ENCODE measurements around the gene C1orf210.

C1orf210 gene

GRCh38 chr1:43286115-43286514, 734 bp upstream of the C1orf210 start (continued):
- TF ChIP-seq TSHZ2 (CRISPR knock-in tag; IDR thresholded peaks at IDR 0.05) (no peak), ESRRG (CRISPR knock-in tag; IDR thresholded peaks at IDR 0.05) (no peak), ZFP3 (CRISPR knock-in tag; IDR thresholded peaks at IDR 0.05) (no peak), TOX (CRISPR knock-in tag; IDR thresholded peaks at IDR 0.05; ENCODE audit: borderline replicate concordance) (no peak), RARB (CRISPR knock-in tag; IDR thresholded peaks at IDR 0.05) (no peak), OSR1 (CRISPR knock-in tag; IDR thresholded peaks at IDR 0.05) (no peak)

GRCh38 chr1:43284546-43285110, 753 bp downstream of the C1orf210 start:
- ATAC-seq: no peak
- TF ChIP-seq POU6F1 (CRISPR knock-in tag; IDR thresholded peaks at IDR 0.05; ENCODE audit: borderline replicate concordance, low read depth) (no peak), TSHZ2 (CRISPR knock-in tag; IDR thresholded peaks at IDR 0.05) (no peak), ISL1 (CRISPR knock-in tag; IDR thresholded peaks at IDR 0.05) (no peak), SNAI2 (CRISPR knock-in tag; IDR thresholded peaks at IDR 0.05) (no peak), ZFP3 (CRISPR knock-in tag; IDR thresholded peaks at IDR 0.05) (no peak), ZC3H10 (CRISPR knock-in tag; IDR thresholded peaks at IDR 0.05) (no peak), TOX (CRISPR knock-in tag; IDR thresholded peaks at IDR 0.05; ENCODE audit: borderline replicate concordance) (no peak), TCF4 (CRISPR knock-in tag; IDR thresholded peaks at IDR 0.05; ENCODE audit: borderline replicate concordance) (no peak), PPARA (CRISPR knock-in tag; IDR thresholded peaks at IDR 0.05; ENCODE audit: borderline replicate concordance) (no peak), OSR1 (CRISPR knock-in tag; IDR thresholded peaks at IDR 0.05) (no peak), CSRNP3 (CRISPR knock-in tag; IDR thresholded peaks at IDR 0.05) (no peak), ZNF70 (CRISPR knock-in tag; IDR thresholded peaks at IDR 0.05) (no peak), GLIS3 (CRISPR knock-in tag; IDR thresholded peaks at IDR 0.05) (no peak), ZNF8 (CRISPR knock-in tag; IDR thresholded peaks at IDR 0.05) (no peak), ESRRG (CRISPR knock-in tag; IDR thresholded peaks at IDR 0.05) (no peak)

GRCh38 chr1:43284065-43284464, 1.3 kb downstream of the C1orf210 start:
- no peak for ATAC-seq
- TF ChIP-seq GLIS3 (CRISPR knock-in tag; IDR thresholded peaks at IDR 0.05): no peak
- no peak for TF ChIP-seq BACH2 (CRISPR knock-in tag; IDR thresholded peaks at IDR 0.05; ENCODE audit: borderline replicate concordance)
- no peak for TF ChIP-seq ZNF70 (CRISPR knock-in tag; IDR thresholded peaks at IDR 0.05)
- TF ChIP-seq ISL1 (CRISPR knock-in tag; IDR thresholded peaks at IDR 0.05): no peak
- no peak for TF ChIP-seq TSHZ2 (CRISPR knock-in tag; IDR thresholded peaks at IDR 0.05)
- TF ChIP-seq TCF4 (CRISPR knock-in tag; IDR thresholded peaks at IDR 0.05; ENCODE audit: borderline replicate concordance): no peak
- TF ChIP-seq ZC3H10 (CRISPR knock-in tag; IDR thresholded peaks at IDR 0.05): no peak
- no peak for TF ChIP-seq ESRRG (CRISPR knock-in tag; IDR thresholded peaks at IDR 0.05)
- no peak for TF ChIP-seq ZNF565 (CRISPR knock-in tag; conservative IDR thresholded peaks at IDR 0.05; ENCODE audit: low read depth)
- no peak for TF ChIP-seq CREB5 (CRISPR knock-in tag; IDR thresholded peaks at IDR 0.05; ENCODE audit: low read depth)
- no peak for TF ChIP-seq CSDC2 (CRISPR knock-in tag; IDR thresholded peaks at IDR 0.05)
- no peak for TF ChIP-seq ZNF8 (CRISPR knock-in tag; IDR thresholded peaks at IDR 0.05)
- TF ChIP-seq ZFP30 (CRISPR knock-in tag; IDR thresholded peaks at IDR 0.05): no peak
- no peak for TF ChIP-seq ARNTL (CRISPR knock-in tag; IDR thresholded peaks at IDR 0.05; ENCODE audit: borderline replicate concordance, low read depth)
- no peak for TF ChIP-seq RARB (CRISPR knock-in tag; IDR thresholded peaks at IDR 0.05)
- TF ChIP-seq PPARA (CRISPR knock-in tag; IDR thresholded peaks at IDR 0.05; ENCODE audit: borderline replicate concordance): no peak
- no peak for TF ChIP-seq SNAI2 (CRISPR knock-in tag; IDR thresholded peaks at IDR 0.05)
